ENCODE results near the gene NXF1.
A peak's percentile ranks its signal among the peaks of the same experiment; 100 is the strongest.
"Not testable (repeated sequence)": the region's sequence is repeated elsewhere in the genome, so short reads cannot be mapped to it uniquely, and the experiment has no call there.

Gene NXF1

DNA sequence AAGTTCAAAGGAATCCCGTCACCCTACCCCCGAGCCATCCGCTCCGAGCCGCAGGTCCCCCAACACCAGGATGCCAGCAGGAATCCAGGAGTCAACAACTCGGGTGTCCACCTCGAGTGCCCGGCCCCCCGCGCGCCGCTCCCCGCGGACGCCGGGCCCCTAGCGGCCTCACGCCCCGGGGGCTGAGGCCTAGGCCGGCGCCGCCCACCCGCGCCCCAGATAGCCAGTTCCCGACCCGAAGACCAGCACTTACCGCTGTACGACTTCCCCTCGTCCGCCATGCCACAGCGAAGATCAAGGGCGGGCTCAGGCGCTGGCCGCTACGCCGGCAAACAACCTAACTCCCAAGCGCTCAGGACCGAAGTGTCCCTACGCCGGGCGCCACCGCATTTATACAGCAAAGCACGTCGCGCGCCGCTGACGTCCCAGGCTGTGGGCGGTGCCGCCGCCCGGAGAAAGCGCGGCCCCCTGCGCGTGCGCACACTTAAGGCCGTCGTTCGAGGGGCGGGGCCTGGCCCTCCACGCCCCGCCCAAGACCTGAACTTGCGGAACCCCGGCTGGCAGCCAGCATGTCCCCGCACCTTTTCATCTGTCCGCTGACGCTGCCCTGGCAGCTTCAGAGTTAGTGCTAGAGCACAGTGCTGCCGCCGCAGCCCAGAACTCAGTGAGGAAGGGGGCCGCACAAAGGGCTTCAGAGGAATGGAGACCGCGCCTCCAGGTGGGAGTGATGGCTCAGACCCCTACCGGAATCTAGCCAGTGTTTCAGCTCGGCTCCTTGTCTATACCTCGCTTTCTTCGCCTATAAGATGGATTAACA, at the start of gene NXF1:
TSS of gene NXF1 (minus strand) at position 365 of the 817 bp plus-strand sequence. CDS start at position 281, 84 bp downstream.
- DNase-seq: peak; percentile 97

DNA sequence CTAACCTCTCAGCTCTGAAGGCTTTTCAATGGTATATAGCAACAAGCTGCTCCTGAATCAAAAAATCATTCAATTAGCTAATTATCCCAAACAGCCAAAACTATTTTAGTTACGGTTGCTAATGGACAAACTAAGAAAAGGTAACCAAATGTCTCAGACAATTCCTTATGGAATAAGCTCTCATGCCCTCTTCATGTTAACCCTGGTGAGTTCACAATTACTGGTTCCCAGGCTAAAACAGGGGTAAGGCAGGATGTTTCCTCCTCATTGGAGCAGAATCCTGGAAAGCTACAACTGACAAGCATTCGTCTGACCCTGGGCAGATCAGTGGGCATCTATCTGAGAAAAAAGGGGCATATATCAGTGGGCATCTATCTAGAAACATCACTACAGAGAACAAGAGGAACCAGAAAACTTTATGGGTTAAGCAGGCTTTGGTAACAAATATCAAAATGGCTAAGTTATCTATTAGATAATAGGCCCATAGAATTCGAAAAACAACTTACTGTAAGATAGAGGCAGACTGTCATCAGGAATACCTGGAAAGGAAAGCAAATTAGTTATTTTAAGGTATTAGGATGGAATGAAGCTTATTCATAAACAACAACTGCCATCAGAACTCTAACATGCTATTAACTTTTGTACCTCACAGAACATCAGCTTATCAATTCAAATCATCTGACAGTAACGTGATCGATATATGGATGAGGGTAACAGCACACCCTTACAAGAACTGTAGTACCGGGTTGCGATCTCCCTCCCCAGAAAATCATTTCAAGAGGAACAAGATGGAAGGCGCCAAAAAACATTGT, 49.0 kb upstream of the NXF1 start:
- peak; percentile 41 for DNase-seq

GRCh38 chr11:62853279-62853965, 48.2 kb upstream of the NXF1 start:
- DNase-seq: no peak

GRCh38 chr11:62852523-62853188, 47.4 kb upstream of the NXF1 start:
- no peak for DNase-seq

DNA sequence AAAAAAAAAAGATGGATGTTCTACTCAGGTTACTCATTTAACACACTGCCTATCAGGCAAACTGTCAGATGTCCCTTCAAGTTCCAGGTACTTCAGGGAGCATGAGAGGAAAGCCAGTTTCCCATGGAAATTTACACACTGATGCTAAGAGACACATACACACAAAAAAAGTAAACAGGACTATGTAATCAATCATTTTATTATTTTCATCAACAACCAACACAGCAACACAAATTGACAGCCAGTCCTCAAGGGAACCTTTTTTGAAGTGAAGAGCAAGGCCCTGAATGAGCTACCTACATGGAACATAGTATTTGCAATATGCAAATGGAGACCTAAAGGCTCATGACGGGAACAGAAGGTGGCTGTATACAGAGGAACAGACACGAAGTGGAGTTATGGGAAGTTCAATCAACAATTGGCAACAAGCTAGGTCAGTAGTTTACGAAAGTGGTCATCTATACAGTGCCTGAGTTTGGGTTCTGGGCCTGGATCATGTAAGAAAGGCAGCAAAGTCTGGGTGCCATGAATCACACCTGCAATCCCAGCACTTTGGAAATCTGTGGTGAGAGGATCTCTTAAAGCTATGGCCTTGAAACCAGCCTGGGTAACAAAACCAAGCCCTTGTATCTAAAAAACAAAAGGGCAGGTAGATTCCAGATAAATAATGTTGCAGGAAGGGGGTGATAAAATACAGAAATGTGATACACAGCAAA, 46.7 kb upstream of the NXF1 start:
- DNase-seq: peak; percentile 34

DNA sequence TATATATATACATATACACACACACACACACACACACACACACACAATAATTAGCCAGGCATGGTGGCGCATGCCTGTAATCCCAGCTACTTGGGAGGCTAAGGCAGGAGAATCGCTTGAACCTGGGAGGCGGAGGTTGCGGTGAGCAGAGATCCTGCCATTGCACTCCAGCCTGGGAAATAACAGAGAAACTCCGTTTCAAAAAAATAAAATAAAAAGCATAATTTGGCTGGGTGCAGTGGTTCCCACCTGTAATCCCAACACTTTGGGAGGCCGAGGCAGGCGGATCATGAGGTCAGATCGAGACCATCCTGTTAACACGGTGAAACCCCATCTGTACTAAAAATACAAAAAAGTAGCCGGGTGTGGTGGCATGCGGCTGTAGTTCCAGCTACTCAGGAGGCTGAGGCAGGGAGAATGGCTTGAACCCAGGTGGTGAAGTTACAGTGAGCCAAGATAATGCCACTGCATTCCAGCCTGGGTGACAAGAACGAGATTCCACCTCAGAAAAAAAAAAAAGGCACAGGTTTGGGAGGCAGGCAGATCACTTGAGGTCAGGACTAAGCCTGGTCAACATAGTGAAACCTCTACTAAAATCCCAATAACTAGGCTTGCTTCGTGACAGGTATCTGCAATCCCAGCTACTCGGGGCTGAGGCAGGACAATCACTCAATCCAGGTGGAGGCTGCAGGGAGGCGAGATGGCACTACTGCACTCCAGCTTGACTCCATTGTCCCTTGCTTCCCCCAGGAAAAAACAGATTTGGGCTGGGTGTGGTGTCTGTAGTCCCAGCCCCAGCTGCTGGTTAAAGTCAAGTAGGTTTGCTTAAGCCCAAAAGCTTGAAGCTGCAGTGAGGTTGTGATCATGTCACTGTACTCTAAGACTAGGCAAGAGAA, 45.9 kb upstream of the NXF1 start:
- DNase-seq: peak; percentile 71

GRCh38 chr11:62847767-62848314, 42.6 kb upstream of the NXF1 start:
- DNase-seq: no peak

DNA sequence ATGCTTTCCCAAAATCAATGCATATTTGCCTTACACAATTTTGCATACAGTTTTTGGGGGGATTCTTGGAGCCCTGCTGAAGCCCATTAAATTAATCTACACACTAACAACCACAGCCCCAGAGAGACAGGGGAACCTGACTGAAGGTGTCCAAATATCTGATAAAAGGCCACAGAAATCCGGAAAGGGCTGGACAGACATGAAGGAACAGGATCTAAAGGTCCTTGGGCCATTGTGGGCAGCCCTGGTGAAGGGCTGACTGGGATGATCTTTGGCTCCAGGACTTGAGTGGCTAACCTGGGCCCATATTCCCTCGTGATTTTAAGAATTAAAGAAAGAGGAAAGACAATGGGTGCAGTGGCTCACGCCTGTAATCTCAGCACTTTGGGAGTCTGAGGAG, 40.9 kb upstream of the NXF1 start:
- DNase-seq: no peak

DNA sequence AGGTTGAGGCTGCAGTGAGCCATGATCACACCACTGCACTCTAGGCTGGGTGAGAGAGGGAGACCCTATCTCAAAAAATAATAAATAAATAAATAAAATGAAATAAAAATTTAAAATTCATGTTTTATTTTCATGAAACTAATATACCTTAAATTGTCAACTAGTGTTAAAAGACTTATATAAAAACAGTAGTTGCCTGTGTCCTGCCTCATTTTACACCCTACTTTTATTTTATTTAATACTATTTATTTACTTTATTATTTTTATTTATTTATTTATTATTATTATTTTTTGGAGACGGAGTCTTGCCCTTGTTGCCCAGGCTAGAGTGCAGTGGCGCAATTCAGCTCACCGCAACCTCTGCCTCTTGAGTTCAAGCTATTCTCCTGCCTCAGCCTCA, 38.9 kb upstream of the NXF1 start:
- no peak for DNase-seq

- DNase-seq: peak; percentile 19
Observed at GRCh38 chr11:62843466-62843865, 38.2 kb upstream of the NXF1 start.

- DNase-seq: not testable (repeated sequence)
Observed at GRCh38 chr11:62842891-62843290, 37.7 kb upstream of the NXF1 start.

DNA sequence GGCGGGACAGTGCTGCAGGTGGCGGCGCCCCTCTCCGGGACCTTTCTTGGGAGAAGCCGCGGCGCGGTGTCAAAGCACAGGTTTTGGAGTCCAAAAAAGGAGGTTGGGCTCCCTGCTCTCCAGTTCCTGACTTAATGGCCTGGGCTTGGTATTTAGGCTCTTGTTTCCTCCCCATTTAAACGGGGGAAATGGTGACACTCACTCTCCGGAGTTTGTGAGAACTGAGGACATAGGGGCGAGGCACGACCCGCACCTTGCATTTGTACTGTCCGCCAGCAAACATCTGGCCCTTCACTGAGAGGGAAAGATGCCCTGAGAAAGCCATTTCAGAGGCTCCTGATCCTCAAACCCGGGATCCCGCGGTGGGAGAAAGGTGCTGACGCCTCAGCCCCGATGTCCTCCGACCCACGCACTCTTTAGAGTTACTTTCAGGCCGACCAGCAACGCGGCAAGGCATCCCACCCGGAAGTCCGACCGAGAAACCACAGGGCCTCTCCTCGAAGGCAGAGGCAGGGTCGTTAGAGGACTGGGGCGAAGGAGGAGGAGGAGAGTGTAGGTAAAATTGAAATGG, 37.0 kb upstream of the NXF1 start:
- DNase-seq: no peak

DNA sequence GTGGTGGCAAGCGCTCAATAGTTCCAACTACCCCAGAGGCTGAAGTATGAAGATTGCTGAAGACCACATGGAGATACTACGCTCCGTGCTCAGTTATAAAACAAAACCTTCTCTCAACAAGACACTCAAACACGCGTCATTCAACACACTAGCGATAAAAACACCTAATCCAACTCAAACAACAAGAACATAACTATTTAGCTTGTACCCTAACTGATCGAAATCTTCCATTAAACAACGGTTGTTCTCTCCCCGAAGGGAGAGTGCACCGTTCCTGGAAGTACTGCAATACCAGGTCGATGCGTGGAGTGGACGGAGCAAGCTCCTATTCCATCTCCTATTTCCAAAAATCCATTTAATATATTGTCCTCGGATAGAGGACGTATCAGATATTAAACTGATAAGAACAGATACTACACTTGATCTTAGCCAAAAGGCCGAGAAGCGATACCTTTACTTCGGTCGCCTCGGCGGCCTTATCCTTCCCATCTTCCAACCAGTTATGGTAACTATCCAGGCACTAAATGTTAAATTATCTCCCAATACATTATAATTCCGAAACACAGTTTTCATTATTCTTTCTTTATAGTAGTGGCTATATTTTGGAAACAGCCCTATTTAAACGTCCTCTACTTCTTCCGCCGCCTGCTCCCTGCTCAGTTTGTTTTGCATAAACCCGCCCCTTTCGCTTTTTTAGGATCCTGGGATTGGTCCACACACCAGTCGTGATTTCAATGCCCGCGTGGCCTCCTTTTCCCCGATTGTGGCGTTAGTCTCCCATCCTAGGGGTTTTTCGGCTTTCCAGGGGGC, 36.3 kb upstream of the NXF1 start:
- peak; percentile 99 for DNase-seq

DNA sequence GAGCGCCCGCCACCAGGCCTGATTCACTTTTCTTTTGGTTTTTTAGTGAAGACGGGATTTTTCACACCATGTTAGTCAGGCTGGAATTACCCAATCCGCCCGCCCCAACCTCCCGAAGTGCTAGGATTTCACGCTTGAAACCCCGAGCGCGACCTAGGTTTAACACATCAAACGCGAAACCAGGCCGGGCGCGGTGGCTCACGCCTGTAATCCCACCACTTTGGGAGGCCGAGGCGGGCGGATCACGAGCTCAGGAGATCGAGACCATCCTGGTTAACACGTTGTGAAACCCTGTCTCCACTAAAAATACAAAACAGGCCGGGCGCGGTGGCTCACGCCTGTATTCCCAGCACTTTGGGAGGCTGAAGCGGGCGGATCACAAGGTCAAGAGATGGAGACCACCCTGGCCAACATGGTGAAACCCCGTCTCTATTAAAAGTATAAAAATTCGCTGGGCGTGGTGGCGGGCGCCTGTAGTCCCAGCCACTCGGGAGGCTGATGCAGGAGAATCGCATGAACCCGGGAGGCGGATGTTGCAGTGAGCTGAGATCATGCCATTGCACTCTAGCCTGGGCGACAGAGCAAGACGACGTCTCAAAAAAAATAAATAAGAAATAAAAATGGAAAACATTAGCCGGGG, 35.6 kb upstream of the NXF1 start:
- DNase-seq: peak; percentile 90

- peak; percentile 96 for DNase-seq
Observed at GRCh38 chr11:62839050-62839945, 34.1 kb upstream of the NXF1 start, which contains the start of gene WDR74. TSS of gene WDR74 (minus strand) at chr11:62839590. CDS start at chr11:62839570, 20 bp downstream.

GRCh38 chr11:62835336-62835735, 30.1 kb upstream of the NXF1 start:
- DNase-seq: no peak

GRCh38 chr11:62832336-62833234, 27.3 kb upstream of the NXF1 start, which contains the start of gene TEX54:
TSS of gene TEX54 (minus strand) at chr11:62832841.
- DNase-seq: no peak

Measured in OCI-M1 (cell line).